Keratinocyte (primary cell): ENCODE measurements around the gene TBL2. TPM values are rescaled to one million over a fixed set of nuclear protein-coding genes. Genes with fewer than 3 reads are reported as not detected.
A peak's percentile ranks its signal among the peaks of the same experiment; 100 is the strongest.
"Not testable (repeated sequence)": the region's sequence is repeated elsewhere in the genome, so short reads cannot be mapped to it uniquely, and the experiment has no call there.

Experiments
- DNase-seq: peaks from one replicate; pipeline ENCODE4 v3.0.0-alpha.2; 2011; ENCODE audit warnings: low read depth, missing footprints, low spot score
- FAIRE-seq: peaks from 2 replicates; lab custom pipeline; 2011; peaks lifted over from hg19 to GRCh38; lab: Jason Lieb, UNC
- H2AFZ ChIP-seq: 2 replicates; pipeline ENCODE4 v1.6.0; 2012; ENCODE audit warnings: low read length, control low read depth, inconsistent platforms; ENCODE audit not compliant: control insufficient read depth
- H3K27ac ChIP-seq: 2 replicates; pipeline ENCODE4 v1.5.1; 2011; ENCODE audit warnings: low read length; ENCODE audit not compliant: control insufficient read depth, insufficient read depth
- H3K27me3 ChIP-seq: 3 replicates; pipeline ENCODE4 v1.6.0; 2011; ENCODE audit warnings: low read length; ENCODE audit not compliant: control insufficient read depth, insufficient read depth; ENCODE audit errors: extremely low read depth
- H3K36me3 ChIP-seq, 2 experiments: 2 replicates in 1 of 2; 3 replicates in 1 of 2; pipeline ENCODE4 v1.5.1; 2011; ENCODE audit warnings: low read length in 2 of 2, mild to moderate bottlenecking in 1 of 2; ENCODE audit not compliant: control insufficient read depth in 2 of 2, insufficient read depth in 2 of 2; ENCODE audit errors: extremely low read depth in 1 of 2
- H3K4me1 ChIP-seq: 3 replicates; pipeline ENCODE4 v1.5.1; 2011; ENCODE audit warnings: low read length; ENCODE audit not compliant: control insufficient read depth, insufficient read depth; ENCODE audit errors: extremely low read depth
- H3K4me2 ChIP-seq: 3 replicates; pipeline ENCODE4 v1.6.0; 2011; ENCODE audit warnings: low read depth, low read length; ENCODE audit not compliant: control insufficient read depth, insufficient read depth; ENCODE audit errors: extremely low read depth
- H3K4me3 ChIP-seq, 3 experiments: fragments of 200-600 bp in 1 of 3; sonication (generic) in 1 of 3; 2 replicates in 2 of 3; 3 replicates in 1 of 3; pipeline ENCODE4 v1.5.1; 2011 to 2016; ENCODE audit warnings: low read length in 3 of 3, mild to moderate bottlenecking in 3 of 3, control low read depth in 2 of 3, inconsistent platforms in 1 of 3, low read depth in 1 of 3, mixed read lengths in 1 of 3, mixed run types in 1 of 3, moderate library complexity in 1 of 3; ENCODE audit not compliant: control insufficient read depth in 2 of 3, insufficient read depth in 2 of 3; ENCODE audit errors: extremely low read depth in 1 of 3
- H3K79me2 ChIP-seq: 2 replicates; pipeline ENCODE4 v1.6.0; 2012; ENCODE audit warnings: low read length; ENCODE audit not compliant: control insufficient read depth, insufficient read depth
- H3K9ac ChIP-seq: 3 replicates; pipeline ENCODE4 v1.6.0; 2011; ENCODE audit warnings: low read length; ENCODE audit not compliant: control insufficient read depth, insufficient read depth; ENCODE audit errors: extremely low read depth
- H3K9me1 ChIP-seq: 3 replicates; pipeline ENCODE4 v1.6.0; 2011; ENCODE audit warnings: low read length; ENCODE audit not compliant: control insufficient read depth, insufficient read depth; ENCODE audit errors: extremely low read depth
- H3K9me3 ChIP-seq: 2 replicates; pipeline ENCODE4 v1.5.1; 2012; ENCODE audit warnings: low read depth, low read length; ENCODE audit not compliant: control insufficient read depth
- H4K20me1 ChIP-seq: 3 replicates; pipeline ENCODE4 v1.6.0; 2011; ENCODE audit warnings: low read length; ENCODE audit not compliant: control insufficient read depth, insufficient read depth; ENCODE audit errors: extremely low read depth
- CTCF ChIP-seq, 3 experiments: IDR thresholded peaks in 1 of 3; conservative IDR thresholded peaks in 1 of 3; optimal IDR thresholded peaks in 1 of 3; 2 replicates in 2 of 3; 3 replicates in 1 of 3; pipeline versions ENCODE3 to v1.5.1; 2011; ENCODE audit warnings: low read length in 3 of 3, mild to moderate bottlenecking in 3 of 3, moderate library complexity in 2 of 3, control low read depth in 1 of 3, inconsistent platforms in 1 of 3; ENCODE audit not compliant: insufficient read depth in 2 of 3; ENCODE audit errors: extremely low read depth in 1 of 3
- EZH2 ChIP-seq: IDR thresholded peaks from one replicate; pipeline ENCODE4 v1.6.1; 2012; ENCODE audit warnings: inconsistent platforms, mild to moderate bottlenecking, low read length, moderate library complexity
- dilution Hi-C: fragments of 300-500 bp; cut with MboI; formaldehyde crosslinking; loops from one replicate; pipeline ENCODE4 v1.7.0; 2020; ENCODE audit warnings: low sequenced_read_pairs; ENCODE audit not compliant: extremely low pct_ligation_motif_present
- polyA plus RNA-seq, 5 experiments: library from polyadenylated mRNA; depleted of rRNA in 3 of 5; stranded (reverse) in 3 of 5; stranded (forward) in 1 of 5; unstranded in 1 of 5; fragments of >200 nt; gene quantifications; 1 replicate in 1 of 5; 2 replicates in 3 of 5; 3 replicates in 1 of 5; pipeline versions ENCODE4 v1.2.1 to v1.2.3, GENCODE V29; 2011 to 2012; ENCODE audit warnings: missing spikeins in 2 of 5, low read depth in 1 of 5, low replicate concordance in 1 of 5

The TBL2 gene
- polyA plus RNA-seq, 1 donor (not counting 4 experiments of a cell fraction or from before 2014, with no cell fraction given): 29.4 TPM

- Histone ChIP-seq H3K4me3 (peak overlapping the region; percentile 70 to 96 (median 82)), H3K36me3 (peaks cover 3 to 8% of the 10 kb centered on the region in 2 experiments), H4K20me1 (peaks cover 6% of the 10 kb centered on the region), H3K27ac (peak overlapping the region; percentile 50), H3K9me1 (peaks cover 6% of the 10 kb centered on the region), H3K9me3 (no peaks in the 10 kb centered on the region), H3K27me3 (no peaks in the 10 kb centered on the region), H2AFZ (no peak overlapping the region), H3K4me1 (peaks cover 25% of the 10 kb centered on the region), H3K9ac (peak overlapping the region; percentile 92), H3K4me2 (peak overlapping the region; percentile 86), H3K79me2 (peaks cover 53% of the 10 kb centered on the region)
- FAIRE-seq: peak; percentile 17
- dilution Hi-C loops: no loop called here
- no peak for DNase-seq
- no peak for TF ChIP-seq CTCF (optimal IDR thresholded peaks at IDR 0.05 in 1 of 3, IDR thresholded peaks at IDR 0.05 in 1 of 3, conservative IDR thresholded peaks at IDR 0.05 in 1 of 3; ENCODE audit: extremely low read depth in 1 of 3, insufficient read depth in 2 of 3, low read length in 3 of 3)
- no peak for TF ChIP-seq EZH2
Observed at GRCh38 chr7:73555411-73555982, 22.9 kb downstream of the TBL2 start.

DNA sequence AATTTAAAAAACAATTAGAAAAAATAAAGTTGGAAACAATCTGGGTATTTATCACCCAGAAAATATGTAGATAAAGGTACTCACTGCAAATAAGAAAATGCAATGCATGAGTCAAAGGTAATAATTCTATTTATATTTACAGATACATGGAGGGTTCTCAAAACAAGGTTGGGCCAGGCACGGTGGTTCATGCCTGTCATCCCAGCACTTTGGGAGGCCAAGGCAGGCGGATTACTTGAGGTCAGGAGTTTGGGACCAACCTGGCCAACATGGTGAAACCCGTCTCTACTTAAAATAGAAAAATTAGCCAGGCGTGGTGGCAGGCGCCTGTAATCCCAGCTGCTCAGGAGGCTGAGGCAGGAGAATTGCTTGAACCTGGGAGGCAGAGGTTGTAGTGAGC, 28.3 kb downstream of the TBL2 start:
- FAIRE-seq, H3K4me3 ChIP-seq, H3K4me2 ChIP-seq, H3K9me1 ChIP-seq, H3K27ac ChIP-seq, H3K9ac ChIP-seq, H2AFZ ChIP-seq, dilution Hi-C loops, H3K4me1 ChIP-seq, H3K27me3 ChIP-seq, DNase-seq, H4K20me1 ChIP-seq, H3K9me3 ChIP-seq: not testable (repeated sequence)
- H3K36me3 ChIP-seq: peaks cover 8 to 13% of the 10 kb centered on the region in 2 experiments
- H3K79me2 ChIP-seq: peaks cover 75% of the 10 kb centered on the region

DNA sequence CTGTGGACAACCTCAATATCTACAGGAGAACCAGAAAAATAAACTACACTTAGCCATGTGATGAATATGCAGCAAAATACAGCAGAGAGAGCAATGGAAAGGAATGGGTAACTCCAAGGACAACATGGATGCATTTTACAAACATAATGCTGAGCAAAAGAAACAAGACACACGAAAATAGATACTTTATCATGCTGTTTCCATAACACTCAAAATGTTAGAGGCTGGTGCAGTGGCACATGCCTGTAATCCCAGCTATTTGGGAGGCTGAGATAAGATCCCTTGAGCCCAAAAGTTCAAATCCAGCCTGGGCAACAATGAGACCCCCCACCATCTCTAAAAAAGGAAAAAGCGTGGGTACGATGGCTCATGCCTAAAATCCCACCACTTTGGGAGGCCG, 29.2 kb downstream of the TBL2 start:
- H3K79me2 ChIP-seq: peaks cover 71% of the 10 kb centered on the region
- no peak overlapping the region for H3K9ac ChIP-seq
- dilution Hi-C loops: no loop called here
- no peaks in the 10 kb centered on the region for H3K9me1 ChIP-seq
- no peak overlapping the region for H3K4me2 ChIP-seq
- H3K4me3 ChIP-seq: no peak overlapping the region
- H3K9me3 ChIP-seq: no peaks in the 10 kb centered on the region
- TF ChIP-seq CTCF (optimal IDR thresholded peaks at IDR 0.05 in 1 of 3, IDR thresholded peaks at IDR 0.05 in 1 of 3, conservative IDR thresholded peaks at IDR 0.05 in 1 of 3; ENCODE audit: extremely low read depth in 1 of 3, insufficient read depth in 2 of 3, low read length in 3 of 3) (no peak), EZH2 (no peak)
- FAIRE-seq (no peak), DNase-seq (no peak)
- peaks cover 8 to 10% of the 10 kb centered on the region in 2 experiments for H3K36me3 ChIP-seq
- no peak overlapping the region for H3K27ac ChIP-seq
- H2AFZ ChIP-seq: no peak overlapping the region
- no peaks in the 10 kb centered on the region for H3K4me1 ChIP-seq
- H3K27me3 ChIP-seq: no peaks in the 10 kb centered on the region
- H4K20me1 ChIP-seq: peaks cover 2% of the 10 kb centered on the region
